Choroid plexus epithelial cell (primary cell): ENCODE measurements around the gene SQSTM1.

ENCODE experiments used
- DNase-seq: peaks from one replicate; pipeline ENCODE4 v3.0.0-alpha.2; 2010; ENCODE audit warnings: low read depth
- H3K4me3 ChIP-seq: 2 replicates; pipeline ENCODE4 v1.5.1; 2011; ENCODE audit warnings: low read depth, mild to moderate bottlenecking, control low read depth, low read length, moderate library complexity
- TF ChIP-seq, protein P1 (sequence below): conservative IDR thresholded peaks from 2 replicates; pipeline ENCODE4 v1.5.1; 2011; ENCODE audit warnings: low read depth, mild to moderate bottlenecking, control low read depth, inconsistent platforms, low read length, moderate library complexity

The SQSTM1 gene

GRCh38 chr5:179874536-179875292 lies 54.0 kb downstream of the SQSTM1 start:
- DNase-seq, result no peak
- TF ChIP-seq, protein P1, sequence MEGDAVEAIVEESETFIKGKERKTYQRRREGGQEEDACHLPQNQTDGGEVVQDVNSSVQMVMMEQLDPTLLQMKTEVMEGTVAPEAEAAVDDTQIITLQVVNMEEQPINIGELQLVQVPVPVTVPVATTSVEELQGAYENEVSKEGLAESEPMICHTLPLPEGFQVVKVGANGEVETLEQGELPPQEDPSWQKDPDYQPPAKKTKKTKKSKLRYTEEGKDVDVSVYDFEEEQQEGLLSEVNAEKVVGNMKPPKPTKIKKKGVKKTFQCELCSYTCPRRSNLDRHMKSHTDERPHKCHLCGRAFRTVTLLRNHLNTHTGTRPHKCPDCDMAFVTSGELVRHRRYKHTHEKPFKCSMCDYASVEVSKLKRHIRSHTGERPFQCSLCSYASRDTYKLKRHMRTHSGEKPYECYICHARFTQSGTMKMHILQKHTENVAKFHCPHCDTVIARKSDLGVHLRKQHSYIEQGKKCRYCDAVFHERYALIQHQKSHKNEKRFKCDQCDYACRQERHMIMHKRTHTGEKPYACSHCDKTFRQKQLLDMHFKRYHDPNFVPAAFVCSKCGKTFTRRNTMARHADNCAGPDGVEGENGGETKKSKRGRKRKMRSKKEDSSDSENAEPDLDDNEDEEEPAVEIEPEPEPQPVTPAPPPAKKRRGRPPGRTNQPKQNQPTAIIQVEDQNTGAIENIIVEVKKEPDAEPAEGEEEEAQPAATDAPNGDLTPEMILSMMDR, result no peak

DNA sequence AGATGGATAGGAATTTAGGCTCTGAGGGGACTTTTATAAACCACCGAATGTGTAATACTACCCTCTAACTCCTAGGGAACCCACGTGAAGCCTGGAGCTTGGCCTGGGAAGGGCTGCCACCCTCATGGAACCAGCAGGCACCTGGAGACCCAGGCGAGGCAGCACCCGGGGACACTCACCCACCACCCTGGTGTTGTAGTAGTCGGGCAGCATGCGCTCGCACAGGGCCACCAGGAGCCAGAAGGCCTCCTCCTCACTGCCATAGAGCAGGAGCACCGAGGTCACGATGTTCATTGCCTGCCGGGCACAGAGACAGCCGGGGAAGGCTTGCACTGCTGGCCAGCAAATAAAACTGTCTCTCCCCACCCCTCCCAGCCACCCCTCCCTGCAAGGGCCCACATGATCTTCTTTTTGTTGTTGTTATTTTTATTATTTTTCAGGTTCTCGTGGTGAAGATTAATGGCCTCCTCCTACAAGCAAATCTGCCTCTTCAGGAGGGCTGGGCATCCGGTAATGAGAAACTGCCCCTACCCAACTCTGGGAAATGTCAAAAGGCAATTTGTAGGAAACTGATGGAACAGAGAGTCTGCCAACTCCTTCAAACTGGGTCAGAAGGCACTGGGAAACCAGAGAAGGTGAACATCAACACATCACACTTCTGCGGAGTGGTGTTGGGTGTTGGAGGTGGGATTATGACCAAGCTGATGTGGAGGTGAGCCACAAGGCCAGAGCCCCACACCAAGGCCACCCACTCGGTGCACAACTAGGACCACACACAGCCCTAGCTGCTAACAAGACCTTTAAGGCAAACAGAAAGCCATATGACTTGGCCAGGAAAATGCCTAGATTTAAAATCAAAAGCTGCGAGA lies 55.3 kb downstream of the SQSTM1 start:
- no peak for DNase-seq
- H3K4me3 ChIP-seq, result no peak overlapping the region
- TF ChIP-seq, protein P1, result no peak

More at GRCh38 chr5:179874536-179875292, 54.0 kb downstream of the SQSTM1 start:
- no peak overlapping the region for H3K4me3 ChIP-seq

DNA sequence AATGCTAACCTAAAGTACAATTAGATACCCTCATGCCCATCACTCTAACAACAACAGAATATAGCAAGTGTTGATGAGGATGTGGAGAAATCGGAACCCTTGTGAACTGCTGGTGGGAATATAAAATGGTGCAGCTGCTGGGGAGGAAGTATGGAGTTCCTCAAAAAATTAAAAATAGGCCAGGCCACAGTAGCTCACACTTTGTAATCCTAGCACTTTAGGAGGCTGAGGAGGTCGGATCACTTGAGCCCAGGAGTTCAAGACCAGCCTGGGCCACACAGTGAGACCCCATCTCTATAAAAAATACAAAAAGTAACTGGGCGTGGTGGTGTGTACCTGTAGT lies 55.9 kb downstream of the SQSTM1 start:
- TF ChIP-seq, protein P1, result no peak
- no peak for DNase-seq
- no peak overlapping the region for H3K4me3 ChIP-seq

DNA sequence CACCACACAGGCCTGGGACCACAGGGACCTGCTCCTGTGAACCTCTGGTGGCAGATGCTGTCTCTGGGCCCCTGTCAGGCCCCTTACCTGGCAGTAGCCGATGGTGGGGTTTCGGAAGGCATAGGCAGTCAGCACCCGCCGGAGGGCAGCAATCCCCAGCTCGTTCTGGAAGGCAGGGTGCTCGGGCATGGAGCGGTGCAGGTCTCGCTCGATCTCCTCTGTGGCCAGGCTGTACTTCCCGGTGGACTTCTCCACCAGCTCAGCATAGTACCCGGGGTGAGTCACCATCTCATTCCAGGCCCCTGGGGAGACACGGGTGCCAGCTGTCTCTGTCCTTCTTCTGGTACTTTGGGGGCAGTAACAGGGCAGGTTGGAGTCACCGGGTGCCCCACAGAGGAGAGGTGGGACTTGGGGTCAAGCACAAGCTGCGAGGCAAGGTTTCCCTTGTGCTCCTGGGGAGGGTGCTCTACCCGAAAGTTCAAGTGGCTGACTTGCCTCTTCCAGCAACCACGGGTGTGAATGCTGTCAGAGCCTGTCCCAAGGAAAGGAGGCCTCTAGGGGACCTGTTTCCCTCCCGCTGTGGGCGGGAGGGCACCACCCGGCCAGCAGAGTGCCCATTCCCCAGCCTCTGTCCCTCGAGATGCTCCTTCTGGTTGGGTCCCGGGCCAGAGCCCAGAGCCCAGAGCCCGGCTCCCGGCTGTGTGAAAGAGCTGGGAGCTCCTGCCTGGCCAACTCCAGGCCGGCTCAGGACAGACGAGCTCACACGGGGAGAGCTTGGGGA lies 57.7 kb downstream of the SQSTM1 start:
- no peak overlapping the region for H3K4me3 ChIP-seq
- no peak for DNase-seq
- TF ChIP-seq, protein P1, result no peak

GRCh38 chr5:179879003-179879689 lies 58.4 kb downstream of the SQSTM1 start:
- H3K4me3 ChIP-seq, result no peak overlapping the region
- DNase-seq, result no peak
- TF ChIP-seq, protein P1, result no peak

DNA sequence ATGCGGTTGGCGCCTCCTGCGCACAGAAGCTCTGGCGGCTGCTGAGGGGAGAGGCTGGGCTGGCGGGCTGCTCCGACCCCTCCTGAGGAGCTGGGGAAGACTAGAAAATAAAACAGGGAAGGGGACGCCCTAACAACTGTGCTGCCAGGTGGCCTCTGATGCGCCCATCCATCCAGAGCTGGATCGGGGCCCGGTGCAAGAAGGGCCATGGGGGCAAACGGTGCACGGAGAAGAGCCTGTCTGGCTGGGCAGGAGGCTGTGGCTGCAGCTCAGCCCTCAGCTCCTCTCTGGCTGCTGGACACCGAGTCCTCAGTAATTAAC lies 58.9 kb downstream of the SQSTM1 start:
- TF ChIP-seq, protein P1, result no peak
- no peak for DNase-seq
- H3K4me3 ChIP-seq, result no peak overlapping the region
